ENCODE results near the gene PAQR7. TPM values are rescaled to one million over a fixed set of nuclear protein-coding genes. Genes with fewer than 3 reads are reported as not detected.
"Not testable (repeated sequence)": the region's sequence is repeated elsewhere in the genome, so short reads cannot be mapped to it uniquely, and the experiment has no call there.

Gene PAQR7
- total RNA-seq, 1 donor from 2014 or later = 1.8 TPM

DNA sequence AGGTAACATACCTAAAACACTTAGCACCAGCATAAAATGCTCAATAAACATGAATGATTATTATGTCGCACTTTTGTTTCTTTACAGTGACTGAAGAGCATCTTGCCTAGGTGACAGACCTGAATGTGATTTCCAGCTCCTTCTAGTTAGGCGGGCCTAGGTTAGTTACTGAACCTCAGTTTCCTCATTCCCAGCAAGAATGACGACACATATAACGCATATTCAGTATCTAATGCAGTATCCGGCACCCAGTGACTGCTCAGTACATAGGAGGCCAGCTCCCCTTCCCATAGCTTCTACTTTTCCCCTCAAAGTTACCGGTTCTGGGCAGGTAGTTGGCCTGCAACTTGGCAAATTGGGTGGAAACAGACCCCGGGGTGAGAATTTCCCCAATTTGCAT is 17.0 kb downstream of the PAQR7 start:
- intact Hi-C loops (cut with micrococcal nuclease) = loop anchor here (2.0 kb wide), 1 partner anchor 36 kb away; no protein-coding TSS in a partner anchor

DNA sequence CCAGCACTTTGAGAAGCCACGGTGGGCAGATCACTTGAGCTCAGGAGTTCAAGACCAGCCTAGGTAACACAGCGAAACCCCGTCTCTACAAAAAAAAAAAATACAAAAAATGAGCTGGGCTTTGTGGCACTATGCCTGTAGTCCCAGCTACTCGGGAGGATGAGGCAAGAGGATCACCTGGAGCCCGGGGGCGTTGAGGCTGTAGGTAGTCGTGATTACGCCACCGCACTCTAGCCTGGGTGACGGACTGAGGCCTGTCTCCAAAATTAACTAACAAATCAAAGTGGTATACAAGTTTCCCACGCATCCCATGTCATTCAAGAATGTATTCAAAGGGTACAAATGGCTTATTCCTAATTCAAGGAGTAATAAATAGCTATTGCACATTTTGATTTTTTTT is 18.7 kb downstream of the PAQR7 start:
- intact Hi-C loops (cut with micrococcal nuclease) = no loop called here

DNA sequence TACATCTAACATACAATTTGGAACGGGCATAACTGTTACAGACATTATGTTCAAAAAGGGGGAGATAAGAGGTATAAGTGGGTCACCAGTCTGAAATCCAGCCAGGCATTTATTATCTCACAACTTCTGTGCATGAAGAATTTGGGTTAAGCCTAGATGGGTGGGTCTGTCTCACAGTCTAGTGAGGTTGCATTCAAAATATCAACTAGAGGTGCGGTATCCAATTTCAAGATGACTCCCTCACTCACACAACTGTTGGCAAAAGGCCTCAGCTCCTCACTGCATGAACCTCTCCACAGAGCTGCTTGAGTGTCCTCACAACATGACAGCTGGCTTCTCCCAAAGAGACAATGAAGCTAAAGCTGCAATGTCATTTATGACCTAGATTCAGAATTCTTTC is 21.0 kb downstream of the PAQR7 start:
- intact Hi-C loops (cut with micrococcal nuclease) = no loop called here

DNA sequence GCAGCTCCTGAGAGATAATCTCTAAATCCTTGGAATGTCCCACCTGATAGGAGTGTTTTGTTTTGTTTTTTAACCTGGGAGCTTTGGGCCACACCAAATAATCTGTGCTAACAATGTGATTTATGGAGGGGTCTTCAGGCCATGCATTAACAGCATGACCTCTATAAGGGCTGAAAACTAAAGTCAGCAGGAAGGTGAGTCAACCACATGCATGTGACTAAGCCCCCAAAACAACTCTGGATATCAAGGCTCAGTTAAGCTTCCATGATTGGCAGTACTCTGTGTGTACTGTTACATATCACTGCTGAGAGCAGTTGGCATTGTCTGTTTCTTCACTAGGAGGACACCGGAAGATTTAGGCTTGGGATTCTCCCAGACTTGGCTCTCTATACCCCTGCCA is 27.0 kb downstream of the PAQR7 start:
- intact Hi-C loops (cut with micrococcal nuclease) = no loop called here

DNA sequence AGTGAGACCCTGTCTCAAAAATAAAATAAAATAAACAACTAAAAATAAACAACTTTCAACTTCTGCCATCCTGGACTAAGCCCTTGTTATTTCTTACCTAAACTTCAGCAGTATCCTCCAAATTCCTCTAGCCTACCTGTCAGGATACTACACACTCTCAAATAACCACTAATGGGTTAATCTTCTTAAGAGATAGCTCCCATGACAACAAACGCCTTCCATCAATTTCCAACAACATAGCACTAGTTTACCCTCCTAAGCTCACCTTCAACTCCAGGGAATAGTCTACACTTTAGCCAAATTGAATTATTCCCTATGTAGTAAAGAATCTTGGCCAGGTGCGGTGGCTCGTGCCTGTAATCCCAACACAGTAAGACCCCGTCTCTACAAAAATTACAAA is 27.6 kb downstream of the PAQR7 start:
- intact Hi-C loops (cut with micrococcal nuclease) = no loop called here

DNA sequence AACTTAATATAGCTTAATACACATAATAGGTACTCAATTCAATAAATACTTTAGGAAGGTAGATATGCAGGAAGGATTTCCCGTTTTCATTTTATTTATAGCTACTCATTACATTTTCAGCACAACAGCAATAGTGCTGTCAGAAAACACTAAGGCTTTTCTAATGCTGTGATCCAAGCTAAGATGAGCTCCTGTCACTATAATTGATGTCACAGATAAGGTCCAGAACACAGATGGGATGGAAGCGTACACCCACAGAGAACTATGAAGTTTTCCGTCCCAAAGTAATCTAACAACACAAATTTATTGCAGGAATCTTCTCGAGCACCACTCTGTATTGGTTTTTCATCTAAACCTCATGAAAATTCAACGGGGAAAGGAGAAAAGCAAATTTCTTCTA is 29.8 kb downstream of the PAQR7 start:
- intact Hi-C loops (cut with micrococcal nuclease) = no loop called here

DNA sequence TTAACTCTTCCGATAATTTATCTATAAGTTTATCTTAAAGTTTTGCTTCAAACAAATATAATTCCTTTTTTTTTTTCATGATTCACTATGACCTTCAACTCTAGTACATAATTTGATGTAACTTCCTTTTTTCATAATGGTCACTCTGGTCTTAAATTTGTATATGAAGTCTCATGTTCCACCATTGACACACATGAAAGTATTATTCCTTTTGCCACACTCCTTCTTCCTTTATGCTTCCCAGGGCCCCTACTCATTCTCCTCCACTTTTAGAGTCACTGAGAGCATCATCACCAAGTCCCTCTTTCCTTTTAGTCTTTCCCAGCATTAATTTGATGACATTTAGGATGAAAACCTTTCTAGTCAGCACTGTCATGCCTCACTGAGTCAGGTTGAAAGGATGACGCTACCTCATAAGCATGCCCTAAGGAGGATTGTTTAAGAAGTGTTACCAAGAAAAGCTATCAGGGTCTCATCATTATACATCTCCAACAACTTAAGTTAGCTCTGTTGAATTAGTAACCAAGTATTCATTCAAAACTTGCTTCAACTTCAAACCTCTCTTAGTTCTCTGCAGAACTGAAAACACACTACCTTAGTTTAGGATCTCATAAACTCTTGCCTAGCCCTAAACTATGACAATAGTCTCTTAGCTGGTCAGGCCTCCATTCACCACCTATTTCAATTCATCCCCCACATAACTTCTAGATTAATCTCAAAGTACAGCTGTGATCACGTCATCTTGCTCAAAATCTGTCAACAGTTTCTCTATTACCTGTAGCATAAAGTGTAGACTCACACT is 30.8 kb downstream of the PAQR7 start:
- intact Hi-C loops (cut with micrococcal nuclease) = no loop called here

DNA sequence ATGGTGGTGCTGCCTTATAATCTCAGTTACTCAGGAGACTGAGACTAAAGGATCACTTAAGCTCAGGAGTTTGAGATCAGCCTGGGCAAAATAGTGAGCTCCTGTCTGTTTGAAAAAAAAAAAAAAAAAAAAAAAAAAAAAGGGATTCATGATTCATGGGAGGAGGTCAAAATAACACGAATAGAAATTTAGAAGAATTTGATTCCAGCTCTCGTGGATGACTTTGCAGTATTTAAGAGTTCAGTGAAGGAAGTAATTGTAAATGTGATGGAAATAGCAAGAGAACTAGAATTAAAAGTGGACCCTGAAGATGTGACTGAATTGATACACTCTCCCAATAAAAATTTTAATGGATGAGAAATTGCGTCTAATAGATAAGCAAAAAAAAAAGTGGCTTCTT is 32.0 kb downstream of the PAQR7 start:
- intact Hi-C loops (cut with micrococcal nuclease) = no loop called here

DNA sequence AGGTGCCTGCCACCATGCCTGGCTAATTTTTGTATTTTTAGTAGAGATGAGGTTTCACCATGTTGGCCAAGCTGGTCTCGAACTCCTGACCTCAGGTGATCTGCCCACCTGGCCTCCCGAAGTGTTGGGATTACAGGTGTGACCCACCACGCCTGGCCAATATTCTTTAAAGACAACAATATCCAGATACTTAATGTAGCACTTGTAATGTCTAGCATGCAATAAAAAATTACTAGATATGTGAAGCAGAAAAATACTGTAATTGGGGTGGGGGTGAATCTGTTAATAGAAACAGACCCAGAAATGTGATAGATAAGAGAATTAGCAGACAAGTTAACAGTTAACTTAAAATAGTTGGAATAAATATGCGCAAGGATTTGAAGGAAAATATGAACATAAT is 35.7 kb downstream of the PAQR7 start:
- intact Hi-C loops (cut with micrococcal nuclease) = not testable (repeated sequence)

DNA sequence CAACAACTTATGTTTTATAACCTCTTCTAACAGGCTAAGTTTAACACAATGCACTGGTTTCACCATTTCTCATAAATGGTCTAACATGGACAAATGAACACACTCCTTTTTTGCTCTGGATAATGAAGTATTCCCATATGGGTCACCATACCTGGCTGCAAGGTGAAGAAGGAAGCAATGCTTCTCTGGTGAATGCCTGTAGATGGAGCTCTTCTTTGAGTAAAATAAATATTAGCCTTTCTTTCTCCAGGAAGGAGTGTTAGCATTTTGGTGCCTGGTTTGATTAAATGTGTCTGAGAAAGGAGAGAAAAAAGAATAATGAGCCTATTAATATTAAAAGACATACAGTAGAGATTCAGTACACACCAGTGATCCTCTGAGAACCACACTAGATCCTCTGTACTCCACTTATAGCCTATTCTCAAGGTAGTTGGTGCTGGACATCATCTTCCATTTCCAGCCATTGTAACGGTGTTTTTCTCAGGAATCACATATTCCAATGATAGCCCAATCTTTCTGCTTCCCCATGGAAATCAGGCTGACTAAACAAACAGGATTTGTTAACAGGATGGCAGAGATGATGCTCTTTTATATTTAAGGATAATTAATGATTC is 38.1 kb downstream of the PAQR7 start:
- intact Hi-C loops (cut with micrococcal nuclease) = loop anchor here (1.0 kb wide), 1 partner anchor 161 kb away; the partner anchor contains the start of gene PAFAH2

DNA sequence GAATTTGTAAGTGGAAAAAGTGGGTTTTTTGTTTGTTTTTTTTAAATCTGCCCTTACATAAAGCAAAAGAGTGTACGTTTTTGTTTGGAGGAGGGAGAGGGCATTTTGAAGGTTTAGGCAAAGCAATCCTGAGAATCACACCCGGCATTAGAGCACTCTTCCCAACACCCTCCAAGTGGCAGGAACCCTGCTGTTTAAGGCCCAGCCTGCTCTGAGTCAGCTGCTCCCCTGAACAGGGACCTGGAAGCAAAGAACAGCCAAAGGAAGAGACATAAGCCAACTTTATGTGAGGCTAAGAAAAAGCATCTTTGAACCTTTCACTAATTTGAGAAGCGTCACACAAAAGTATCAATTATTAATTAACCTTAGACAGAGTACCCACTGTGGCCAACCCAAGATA is 38.8 kb downstream of the PAQR7 start:
- intact Hi-C loops (cut with micrococcal nuclease) = loop anchor here (1.0 kb wide), 1 partner anchor 162 kb away; the partner anchor contains the start of gene PAFAH2

DNA sequence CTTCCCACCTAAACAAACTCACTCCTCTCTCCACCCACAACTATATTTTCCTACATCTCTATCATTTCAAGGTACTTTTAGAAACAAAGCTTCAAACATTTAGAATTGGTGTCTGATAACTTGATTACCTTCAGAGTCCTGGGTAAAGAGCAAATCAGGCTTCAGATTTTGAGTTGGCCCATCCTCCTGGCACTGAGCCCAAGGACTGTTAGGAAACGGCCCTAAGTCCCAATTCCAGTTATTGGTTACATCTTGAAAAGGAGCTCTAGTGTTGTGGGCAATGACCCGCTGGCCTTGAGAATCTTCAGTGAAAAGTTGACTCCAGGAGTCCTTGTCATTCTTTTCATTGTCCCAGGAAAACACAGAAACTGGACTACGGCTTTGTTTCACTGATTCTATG is 40.6 kb downstream of the PAQR7 start:
- intact Hi-C loops (cut with micrococcal nuclease) = no loop called here

DNA sequence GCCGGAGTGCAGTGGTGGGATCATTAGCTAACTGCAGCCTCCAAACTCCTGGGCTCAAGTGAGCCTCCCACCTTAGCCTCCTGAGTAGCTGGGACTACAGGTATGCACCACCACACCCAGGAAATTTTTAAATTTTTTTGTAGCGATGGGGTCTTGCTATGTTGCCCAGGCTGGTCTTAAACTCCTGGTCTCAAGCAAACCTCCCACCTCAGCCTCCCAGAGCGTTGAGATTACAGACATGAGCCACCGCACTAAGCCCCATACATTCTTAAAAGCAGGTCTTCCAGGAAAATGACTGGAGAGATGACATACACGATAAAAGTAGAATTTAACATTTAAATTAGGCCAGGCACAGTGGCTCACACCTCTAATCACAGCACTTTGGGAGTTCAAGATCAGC is 42.4 kb downstream of the PAQR7 start:
- intact Hi-C loops (cut with micrococcal nuclease) = no loop called here

DNA sequence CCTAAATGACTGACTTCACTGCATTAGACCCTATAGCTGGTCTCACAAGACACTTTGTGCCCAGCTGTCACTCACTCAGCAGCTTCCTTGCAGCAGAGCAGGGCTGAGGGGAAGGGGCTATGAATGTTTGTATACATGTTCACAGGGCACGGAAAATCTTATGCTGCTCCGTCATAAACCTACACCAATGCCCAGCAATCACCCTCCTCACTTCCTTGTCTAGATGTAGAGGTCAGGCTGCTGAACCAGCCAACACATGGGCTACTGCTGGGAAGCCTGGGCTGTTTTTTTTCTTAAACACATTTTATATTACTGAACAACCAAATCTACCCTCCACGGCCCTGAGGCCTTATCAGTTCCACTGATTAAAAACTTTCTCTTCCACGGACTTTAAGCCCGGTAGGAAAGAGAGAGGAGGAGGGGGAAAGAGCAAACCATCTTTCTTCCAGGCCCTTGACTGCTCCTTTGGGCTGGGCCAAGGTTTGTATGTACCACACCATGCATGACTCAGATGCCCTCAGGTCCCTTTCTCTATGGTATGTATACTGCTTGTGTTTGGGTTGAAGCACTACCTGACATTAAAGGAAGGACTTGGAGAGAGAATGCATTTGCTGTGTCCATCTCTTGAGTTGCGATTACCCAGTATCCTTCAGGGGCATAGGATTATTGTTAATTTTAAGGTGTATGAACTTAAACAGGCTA is 43.0 kb downstream of the PAQR7 start:
- intact Hi-C loops (cut with micrococcal nuclease) = no loop called here

DNA sequence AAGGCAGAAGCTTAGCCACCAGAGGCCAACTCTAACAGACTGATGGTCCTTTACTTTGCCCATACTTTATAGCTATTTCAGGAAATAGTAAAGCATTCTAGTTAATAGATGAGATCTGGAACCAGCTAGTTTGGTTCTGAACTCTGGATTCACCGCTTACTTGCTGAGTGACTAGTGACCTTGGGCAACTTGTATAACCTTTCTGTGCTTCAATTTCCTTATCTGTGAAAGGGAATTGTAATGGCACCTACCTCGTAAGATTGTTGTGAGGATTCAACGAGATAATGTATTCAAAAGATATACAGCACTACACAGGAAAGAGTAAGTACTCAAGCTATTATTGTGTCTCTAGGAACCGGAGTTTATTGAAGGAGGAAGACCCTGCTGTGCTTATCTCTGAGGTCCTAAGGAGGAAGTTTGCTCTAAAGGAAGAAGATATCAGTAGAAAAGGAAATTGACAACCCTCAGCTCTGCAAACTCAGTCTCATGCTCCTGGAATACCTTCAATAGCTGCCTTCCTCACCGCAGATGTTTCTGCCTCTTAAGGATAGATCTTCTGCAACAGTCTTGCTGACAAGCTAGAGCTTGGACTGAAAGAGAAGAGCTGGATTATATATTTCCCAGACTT is 43.8 kb downstream of the PAQR7 start:
- intact Hi-C loops (cut with micrococcal nuclease) = no loop called here

DNA sequence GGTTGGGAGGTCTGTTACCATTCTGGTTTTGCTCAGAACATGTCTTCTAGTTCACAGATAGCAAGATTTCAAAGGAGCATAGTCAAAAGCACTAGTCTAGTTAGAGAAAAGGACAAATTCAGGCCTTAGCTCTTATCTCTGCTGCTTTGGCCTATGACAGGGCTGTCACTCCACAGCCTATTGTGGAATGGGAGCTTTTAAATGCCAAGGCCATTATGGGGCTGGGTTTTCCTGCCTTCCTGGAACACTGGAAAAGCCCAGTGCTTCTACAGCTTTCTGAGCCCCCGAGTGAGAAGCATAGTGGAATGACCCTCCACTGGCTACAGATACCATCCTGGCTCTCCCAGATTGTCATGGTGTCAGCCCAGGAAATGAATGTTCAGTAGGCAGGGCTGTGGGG is 46.5 kb downstream of the PAQR7 start:
- intact Hi-C loops (cut with micrococcal nuclease) = no loop called here

DNA sequence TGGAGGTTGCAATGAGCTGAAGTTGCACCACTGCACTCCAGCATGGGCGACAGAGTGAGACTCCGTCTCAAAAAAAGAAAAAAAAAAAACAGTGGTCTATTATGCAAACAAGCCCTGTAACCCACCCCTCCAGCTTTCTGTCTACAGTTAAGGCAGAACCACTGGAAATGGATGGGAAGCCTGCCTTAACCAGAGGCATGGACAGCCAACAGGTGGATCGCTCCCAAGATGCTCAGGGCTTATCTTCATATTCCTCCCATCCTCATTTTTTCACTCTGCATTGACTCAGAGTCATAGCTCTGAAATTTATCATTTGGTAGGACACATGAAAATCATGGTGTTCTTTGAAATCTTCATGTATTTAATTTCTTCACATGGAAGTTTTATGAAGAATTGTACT is 47.0 kb downstream of the PAQR7 start:
- intact Hi-C loops (cut with micrococcal nuclease) = no loop called here

DNA sequence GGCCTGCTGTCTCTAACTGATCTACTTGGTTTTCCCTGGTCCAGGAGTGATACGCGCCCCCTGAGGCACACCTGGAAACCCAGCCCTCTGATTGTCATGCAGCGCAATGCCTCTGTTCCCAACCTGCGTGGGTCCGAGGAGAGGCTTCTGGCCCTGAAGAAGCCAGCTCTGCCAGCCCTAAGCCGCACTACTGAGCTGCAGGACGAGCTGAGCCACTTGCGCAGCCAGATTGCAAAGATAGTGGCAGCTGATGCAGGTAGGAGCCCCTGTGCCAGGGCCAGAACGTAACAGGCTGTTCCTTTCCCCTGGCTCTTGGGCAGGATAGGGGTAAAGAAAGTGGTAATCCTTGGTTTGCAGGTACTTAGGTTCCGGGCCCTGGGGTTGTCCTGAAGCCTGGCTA is 48.9 kb downstream of the PAQR7 start:
- intact Hi-C loops (cut with micrococcal nuclease) = no loop called here

DNA sequence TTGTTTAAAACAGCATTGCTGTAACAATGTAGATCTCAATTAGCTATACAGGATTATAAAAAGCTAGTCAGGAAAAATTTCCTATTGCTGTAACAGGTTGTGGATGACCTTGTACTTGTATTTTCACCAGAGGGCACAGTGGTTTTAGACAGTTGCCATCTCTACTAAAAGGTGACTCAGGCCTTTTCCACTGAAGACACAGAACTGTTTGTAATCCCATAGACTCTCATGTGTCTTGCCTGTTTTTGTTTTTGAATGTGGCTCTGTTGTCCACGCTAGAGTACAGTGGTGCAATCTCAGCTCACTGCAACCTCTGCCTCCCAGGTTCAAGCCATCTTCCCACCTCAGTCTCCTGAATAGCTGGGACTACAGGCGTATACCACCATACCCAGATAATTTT is 49.9 kb downstream of the PAQR7 start:
- intact Hi-C loops (cut with micrococcal nuclease) = no loop called here

DNA sequence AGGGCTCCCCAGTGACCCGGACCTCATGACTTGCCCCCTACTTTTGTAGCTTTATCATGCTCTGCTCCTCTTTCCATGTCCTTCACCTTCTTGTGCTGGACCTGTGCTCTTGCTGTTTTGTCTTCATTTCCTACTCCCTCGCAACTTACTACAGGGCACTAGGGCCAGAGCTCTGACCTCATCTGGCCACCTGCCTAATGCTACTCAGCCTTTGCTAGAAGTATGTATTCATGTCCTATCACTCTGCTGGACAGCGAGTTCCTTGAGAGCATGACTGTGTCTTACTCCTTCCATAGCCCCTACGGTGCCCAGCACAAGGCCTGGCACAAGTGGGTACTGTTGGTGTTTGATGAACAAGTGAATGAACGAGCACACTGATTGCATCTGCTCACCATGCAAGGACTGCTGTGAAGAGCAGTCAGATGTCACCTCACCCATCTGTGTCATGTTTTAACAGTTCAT is 53.8 kb downstream of the PAQR7 start:
- intact Hi-C loops (cut with micrococcal nuclease) = loop anchor here (2.0 to 5.0 kb wide), 5 partner anchors 73 to 1074 kb away; partner anchors contain the start of genes CLIC4, RSRP1 and TMEM50A

DNA sequence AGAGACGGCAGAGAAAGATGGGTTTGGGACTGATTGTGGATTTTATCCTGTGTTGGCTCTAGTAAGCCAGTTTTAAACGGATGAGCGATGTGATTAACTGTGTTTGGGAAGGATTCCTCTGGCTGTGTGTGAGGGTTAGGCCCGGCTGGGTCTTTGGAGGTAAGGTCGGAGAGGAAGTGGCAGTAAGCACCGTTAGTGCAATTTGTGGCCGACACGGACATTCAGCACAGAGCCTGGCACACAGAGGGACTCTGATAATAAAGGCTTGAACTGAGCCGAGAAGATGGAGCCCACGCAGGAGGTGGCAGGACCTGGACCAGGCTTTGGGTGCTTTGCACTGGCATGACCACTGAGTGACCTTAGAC is 54.4 kb downstream of the PAQR7 start:
- intact Hi-C loops (cut with micrococcal nuclease) = loop anchor here (2.0 to 5.0 kb wide), 5 partner anchors 74 to 1074 kb away; partner anchors contain the start of genes CLIC4, RSRP1 and TMEM50A
